ENCODE results near the gene EPN1.

Gene EPN1

DNA sequence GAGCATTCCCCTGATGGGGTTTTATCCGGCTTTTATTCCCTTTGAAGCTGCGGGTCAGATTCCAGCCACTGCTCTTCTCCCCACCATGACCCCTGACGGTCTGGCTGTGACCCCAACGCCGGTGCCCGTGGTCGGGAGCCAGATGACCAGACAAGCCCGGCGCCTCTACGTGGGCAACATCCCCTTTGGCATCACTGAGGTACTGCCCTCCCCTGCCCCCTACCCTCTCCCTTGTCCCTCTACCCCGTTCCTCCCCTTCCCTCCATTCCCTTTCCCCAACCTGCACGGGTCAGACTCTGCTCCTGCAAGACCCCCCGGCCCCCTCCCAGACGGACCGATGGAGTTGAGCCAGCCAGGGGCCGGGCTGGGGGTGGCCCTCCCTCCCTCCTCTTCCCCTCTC lies 14.0 kb upstream of the EPN1 start:
- TF ChIP-seq, protein P1, sequence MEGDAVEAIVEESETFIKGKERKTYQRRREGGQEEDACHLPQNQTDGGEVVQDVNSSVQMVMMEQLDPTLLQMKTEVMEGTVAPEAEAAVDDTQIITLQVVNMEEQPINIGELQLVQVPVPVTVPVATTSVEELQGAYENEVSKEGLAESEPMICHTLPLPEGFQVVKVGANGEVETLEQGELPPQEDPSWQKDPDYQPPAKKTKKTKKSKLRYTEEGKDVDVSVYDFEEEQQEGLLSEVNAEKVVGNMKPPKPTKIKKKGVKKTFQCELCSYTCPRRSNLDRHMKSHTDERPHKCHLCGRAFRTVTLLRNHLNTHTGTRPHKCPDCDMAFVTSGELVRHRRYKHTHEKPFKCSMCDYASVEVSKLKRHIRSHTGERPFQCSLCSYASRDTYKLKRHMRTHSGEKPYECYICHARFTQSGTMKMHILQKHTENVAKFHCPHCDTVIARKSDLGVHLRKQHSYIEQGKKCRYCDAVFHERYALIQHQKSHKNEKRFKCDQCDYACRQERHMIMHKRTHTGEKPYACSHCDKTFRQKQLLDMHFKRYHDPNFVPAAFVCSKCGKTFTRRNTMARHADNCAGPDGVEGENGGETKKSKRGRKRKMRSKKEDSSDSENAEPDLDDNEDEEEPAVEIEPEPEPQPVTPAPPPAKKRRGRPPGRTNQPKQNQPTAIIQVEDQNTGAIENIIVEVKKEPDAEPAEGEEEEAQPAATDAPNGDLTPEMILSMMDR (IDR thresholded peaks at IDR 0.05; ENCODE audit: insufficient read depth, low read depth, low read length, missing control alignments), result no peak
- no peak overlapping the region for H3K4me3 ChIP-seq (ENCODE audit: low read depth, low read length)
- DNase-seq (ENCODE audit: low read depth), result no peak

DNA sequence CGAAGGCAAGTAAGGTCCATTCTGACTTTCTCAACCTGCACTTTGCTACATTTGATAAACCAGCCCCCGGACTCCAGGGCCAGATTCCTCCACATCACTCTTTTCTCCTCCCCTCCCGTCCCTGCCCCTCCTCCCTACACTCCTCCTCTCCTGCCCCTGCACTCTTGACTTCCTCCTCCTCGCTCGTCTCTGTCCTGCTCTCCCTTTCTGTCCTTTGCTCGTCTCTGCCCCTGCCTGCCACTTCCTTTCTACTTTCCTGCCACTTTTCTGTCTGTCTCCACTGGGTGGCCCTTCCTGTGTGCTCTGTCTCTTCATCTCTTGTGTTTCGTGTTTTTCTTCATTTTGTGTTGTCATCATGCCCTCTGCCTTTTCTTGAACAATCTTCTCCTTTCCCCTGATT lies 13.2 kb upstream of the EPN1 start:
- DNase-seq (ENCODE audit: low read depth), result no peak
- H3K4me3 ChIP-seq (ENCODE audit: low read depth, low read length), result no peak overlapping the region
- TF ChIP-seq, protein P1 (IDR thresholded peaks at IDR 0.05; ENCODE audit: insufficient read depth, low read depth, low read length, missing control alignments), result no peak

DNA sequence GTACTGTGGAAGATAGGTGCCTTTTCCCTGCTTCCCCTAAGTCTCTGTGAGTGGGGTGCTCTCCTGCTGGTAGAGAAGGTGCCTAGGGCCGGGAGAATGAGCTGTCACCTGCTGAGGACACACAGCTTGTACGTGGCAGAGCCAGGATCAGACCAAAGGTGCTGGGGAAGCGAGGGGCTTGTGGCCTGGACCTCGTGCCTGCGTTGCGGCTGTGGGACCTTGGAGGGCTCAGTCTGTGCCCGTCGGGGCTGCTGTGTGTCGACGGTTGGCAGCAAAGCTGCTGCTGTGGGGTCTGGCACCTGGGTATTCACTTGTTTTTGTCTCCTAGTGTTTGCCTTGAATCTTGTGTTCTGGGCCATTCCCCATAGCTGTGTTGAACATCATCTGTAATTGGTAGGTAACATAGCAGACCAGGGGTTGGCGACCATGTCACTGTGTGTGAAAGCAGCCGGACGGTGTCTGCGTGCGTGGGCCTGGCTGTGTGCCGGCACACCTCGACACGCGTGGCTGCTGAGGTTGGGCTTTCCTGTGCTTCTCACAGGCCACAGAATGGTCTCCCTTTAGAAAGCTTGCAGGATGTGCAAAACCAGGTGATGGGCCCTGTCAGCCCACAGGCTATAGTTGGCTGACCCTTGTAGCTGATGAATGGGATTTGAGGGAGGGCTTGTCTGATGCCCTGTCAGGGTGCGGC lies 11.0 kb upstream of the EPN1 start:
- DNase-seq (ENCODE audit: low read depth), result no peak
- TF ChIP-seq, protein P1 (IDR thresholded peaks at IDR 0.05; ENCODE audit: insufficient read depth, low read depth, low read length, missing control alignments), result no peak

DNA sequence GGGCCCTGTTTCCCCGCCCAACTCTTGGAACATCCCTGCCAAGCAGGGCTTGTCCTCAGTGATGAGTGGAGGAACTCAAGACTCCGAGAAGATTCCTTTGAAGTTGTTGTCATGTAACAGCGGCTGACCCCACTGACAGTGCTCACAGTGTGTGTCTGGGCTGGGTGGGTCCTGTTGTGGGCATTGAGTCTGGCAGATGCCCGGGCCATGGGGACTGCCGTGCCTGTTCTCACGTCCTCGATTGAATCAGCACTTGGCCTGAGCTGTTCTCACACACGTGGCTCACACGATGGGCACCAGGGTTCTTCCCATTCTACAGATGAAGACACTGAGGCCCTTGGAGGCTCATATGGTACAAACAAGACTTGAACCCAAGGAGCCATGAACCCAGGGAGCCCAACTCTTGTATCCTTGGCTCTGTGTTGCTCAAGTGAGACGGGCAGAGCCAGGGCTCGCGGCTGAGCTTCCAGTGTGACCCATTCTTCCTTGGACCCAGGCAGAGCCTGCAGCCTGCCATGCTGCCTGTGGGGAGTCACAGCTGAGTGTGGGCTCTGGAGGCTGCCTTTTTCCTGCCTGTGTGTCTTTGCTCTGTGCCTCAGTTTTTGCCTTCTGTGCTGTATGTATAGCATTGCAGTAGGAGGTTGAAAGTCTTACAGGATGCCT lies 8.6 kb upstream of the EPN1 start:
- DNase-seq (ENCODE audit: low read depth), result no peak
- H3K4me3 ChIP-seq (ENCODE audit: low read depth, low read length), result no peak overlapping the region
- TF ChIP-seq, protein P1 (IDR thresholded peaks at IDR 0.05; ENCODE audit: insufficient read depth, low read depth, low read length, missing control alignments), result no peak

More for the DNA sequence above, 11.0 kb upstream of the EPN1 start:
- no peak overlapping the region for H3K4me3 ChIP-seq (ENCODE audit: low read depth, low read length)

DNA sequence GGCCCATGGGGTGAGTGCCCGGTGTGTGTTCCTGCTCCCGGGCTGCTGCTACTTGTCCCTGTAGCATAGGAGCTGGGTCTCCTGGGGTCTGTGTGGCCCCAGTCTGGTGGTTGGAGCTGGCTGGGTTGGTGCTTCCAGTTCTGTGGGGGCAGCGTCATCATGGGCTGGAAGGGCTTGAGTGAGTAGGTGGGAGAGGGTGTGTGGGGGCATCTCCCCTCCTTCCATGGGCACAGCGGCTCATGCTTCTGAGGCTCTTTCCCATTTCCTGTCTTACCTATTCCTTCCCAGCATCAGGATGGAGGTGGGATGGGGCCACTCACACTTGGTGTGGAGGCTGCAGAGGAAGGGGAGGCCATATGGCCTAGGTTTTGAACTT lies 8.0 kb upstream of the EPN1 start:
- H3K4me3 ChIP-seq (ENCODE audit: low read depth, low read length), result no peak overlapping the region
- TF ChIP-seq, protein P1 (IDR thresholded peaks at IDR 0.05; ENCODE audit: insufficient read depth, low read depth, low read length, missing control alignments), result no peak
- no peak for DNase-seq (ENCODE audit: low read depth)

DNA sequence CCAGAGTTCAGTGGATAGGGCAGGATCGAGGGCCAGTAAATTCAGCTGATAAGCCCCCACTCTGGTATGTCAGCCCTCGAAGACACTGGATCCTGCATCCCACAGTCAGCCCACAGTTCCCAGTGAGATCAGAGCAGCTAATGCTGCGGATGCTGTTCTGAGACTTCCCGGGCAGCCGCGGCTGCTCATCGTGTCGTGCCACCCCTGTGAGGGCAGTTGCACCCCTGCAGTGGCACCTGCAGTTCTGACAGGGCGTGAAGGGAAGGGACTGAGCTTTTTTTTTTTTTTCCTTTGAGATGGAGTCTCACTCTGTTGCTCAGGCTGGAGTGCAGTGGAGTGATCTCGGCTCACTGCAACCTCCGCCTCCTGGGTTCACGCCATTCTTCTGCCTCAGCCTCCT lies 7.5 kb upstream of the EPN1 start:
- TF ChIP-seq, protein P1 (IDR thresholded peaks at IDR 0.05; ENCODE audit: insufficient read depth, low read depth, low read length, missing control alignments), result no peak
- DNase-seq (ENCODE audit: low read depth), result no peak
- H3K4me3 ChIP-seq (ENCODE audit: low read depth, low read length), result no peak overlapping the region

All from GM12865 (cell line).